Tibial nerve (tissue), 4 donors: ENCODE measurements around the gene TJP3.

Source experiments
- CTCF ChIP-seq, 5 experiments: fragments of 200-600 bp in 3 of 5; fragments of 450-650 bp in 2 of 5; sonication (generic) in 3 of 5; IDR thresholded peaks; one replicate each; pipeline ENCODE4 v1.5.1; 2016 to 2019; ENCODE audit warnings: antibody characterized with exemption in 5 of 5, mild to moderate bottlenecking in 3 of 5, moderate library complexity in 2 of 5
- EP300 ChIP-seq, 2 donors: sonication (generic); formaldehyde crosslinking; IDR thresholded peaks; one replicate each; pipeline ENCODE4 v1.6.1; 2017; ENCODE audit warnings: antibody characterized with exemption in 2 of 2, mild to moderate bottlenecking in 1 of 2
- POLR2A ChIP-seq, 2 donors: fragments of 450-650 bp; IDR thresholded peaks; one replicate each; pipeline ENCODE4 v1.6.1; 2017; ENCODE audit warnings: antibody characterized with exemption in 2 of 2, mild to moderate bottlenecking in 2 of 2, moderate library complexity in 2 of 2

GRCh38 chr19:3680939-3681338, 27.2 kb upstream of the TJP3 start:
- TF ChIP-seq POLR2A (IDR thresholded peaks at IDR 0.05), result no peak
- no peak for TF ChIP-seq CTCF (IDR thresholded peaks at IDR 0.05)
- TF ChIP-seq EP300 (IDR thresholded peaks at IDR 0.05), result no peak
